HepG2 (cell line): ENCODE results near the gene PLCXD3. TPM values are rescaled to one million over a fixed set of nuclear protein-coding genes. Genes with fewer than 3 reads are reported as not detected.

Experiments used
- ATAC-seq: fragments of 200-7000 bp; cut with Tn5 transposase; 3 replicates; pipeline ENCODE4 v1.9.1; 2020; ENCODE audit warnings: mild to moderate bottlenecking, moderate library complexity
- BruUV-seq: library from RNA; stranded (reverse); fragments of 400-500 nt; replicated peaks from 2 replicates; lab custom pipeline; 2021; lab: Mats Ljungman, UMichigan
- CTCF ChIA-PET: fragments of 300-600 bp; formaldehyde crosslinking; extraction: SDS; loops from one replicate; lab custom pipeline; 2021; ENCODE audit warnings: low total read pairs, inconsistent platforms, low intra/inter-chr PET ratio; lab: Yijun Ruan, JAX
- POLR2A ChIA-PET: fragments of 350-600 bp; sonication (Branson Sonifier 250); formaldehyde crosslinking; loops from one replicate; lab custom pipeline; 2020; ENCODE audit warnings: antibody characterized with exemption, inconsistent platforms; lab: Yijun Ruan, JAX
- DNase-seq: peaks from one replicate; pipeline ENCODE4 v3.0.0-alpha.2; 2015; ENCODE audit warnings: low spot score
- FAIRE-seq: peaks from 3 replicates; lab custom pipeline; 2011; peaks lifted over from hg19 to GRCh38; lab: Jason Lieb, UNC
- H2AFZ ChIP-seq: one replicate; pipeline ENCODE4 v1.6.1; 2011; ENCODE audit warnings: low read length, inconsistent platforms
- H3K27ac ChIP-seq: fragments of 300-600 bp; 3 replicates; pipeline ENCODE4 v1.8.0; 2011; ENCODE audit warnings: mixed run types, mild to moderate bottlenecking, mixed read lengths, low read length, inconsistent platforms; ENCODE audit not compliant: insufficient read depth; ENCODE audit errors: extremely low read length
- H3K27me3 ChIP-seq, 2 experiments: fragments of 200-600 bp in 1 of 2; 2 replicates in 1 of 2; 3 replicates in 1 of 2; pipeline versions ENCODE4 v1.6.0 to v1.8.0; 2011; ENCODE audit warnings: low read length in 2 of 2, mild to moderate bottlenecking in 2 of 2, moderate library complexity in 2 of 2, inconsistent platforms in 1 of 2; ENCODE audit not compliant: insufficient read depth in 2 of 2, control insufficient read depth in 1 of 2
- H3K36me3 ChIP-seq, 2 experiments: fragments of 200-600 bp in 1 of 2; replicated peaks in 1 of 2; 2 replicates in 1 of 2; 3 replicates in 1 of 2; pipeline versions ENCODE4 v1.5.1 to v1.8.0; 2011; ENCODE audit warnings: low read length in 2 of 2, inconsistent platforms in 1 of 2; ENCODE audit not compliant: insufficient read depth in 2 of 2, control insufficient read depth in 1 of 2
- H3K4me1 ChIP-seq: 2 replicates; pipeline ENCODE4 v1.5.1; 2012; ENCODE audit warnings: low read length, inconsistent platforms; ENCODE audit not compliant: insufficient read depth
- H3K4me2 ChIP-seq: 2 replicates; pipeline ENCODE4 v1.6.0; 2011; ENCODE audit warnings: low read depth, low read length, inconsistent platforms
- H3K4me3 ChIP-seq, 3 experiments: fragments of 200-600 bp in 1 of 3; sonication (generic), shearing (Covaris generic) in 1 of 3; replicated peaks in 1 of 3; 2 replicates each; pipeline ENCODE4 v1.5.1; 2011 to 2016; ENCODE audit warnings: low read length in 3 of 3, inconsistent platforms in 2 of 3, low read depth in 2 of 3, mild to moderate bottlenecking in 2 of 3, control low read depth in 1 of 3, mixed read lengths in 1 of 3; ENCODE audit not compliant: insufficient read depth in 1 of 3
- H3K79me2 ChIP-seq: one replicate; pipeline ENCODE4 v1.6.1; 2011; ENCODE audit warnings: low read length, inconsistent platforms; ENCODE audit not compliant: insufficient read depth
- H3K9ac ChIP-seq: 2 replicates; pipeline ENCODE4 v1.6.0; 2011; ENCODE audit warnings: mild to moderate bottlenecking, low read depth, low read length, inconsistent platforms; ENCODE audit not compliant: insufficient read depth
- H3K9me3 ChIP-seq: 2 replicates; pipeline ENCODE4 v1.5.1; 2012; ENCODE audit warnings: mild to moderate bottlenecking, low read length
- H4K20me1 ChIP-seq: 2 replicates; pipeline ENCODE4 v1.6.0; 2011; ENCODE audit warnings: inconsistent platforms, mild to moderate bottlenecking, low read length, moderate library complexity; ENCODE audit not compliant: insufficient read depth
- AHR ChIP-seq: IDR thresholded peaks from 2 replicates; pipeline ENCODE4 v1.6.1; 2018; ENCODE audit warnings: missing genetic modification reagents, missing compliant biosample characterization
- HNF4A ChIP-seq: sonication (generic); formaldehyde crosslinking; IDR thresholded peaks from 2 replicates; pipeline ENCODE4 v1.4.0; 2020; ENCODE audit warnings: missing genetic modification reagents
- TRAFD1 ChIP-seq: sonication (generic); formaldehyde crosslinking; IDR thresholded peaks from 2 replicates; pipeline ENCODE4 v1.5.1; 2020; ENCODE audit warnings: missing genetic modification reagents, mild to moderate bottlenecking, borderline replicate concordance
- ZBTB3 ChIP-seq: sonication (generic); formaldehyde crosslinking; IDR thresholded peaks from 2 replicates; pipeline ENCODE4 v1.4.0; 2020; ENCODE audit warnings: low read depth, mild to moderate bottlenecking, moderate library complexity, missing genetic modification reagents, borderline replicate concordance
- ZMYM2 ChIP-seq: sonication (generic); formaldehyde crosslinking; IDR thresholded peaks from 2 replicates; pipeline ENCODE4 v1.8.0; 2022; ENCODE audit warnings: mild to moderate bottlenecking, missing genetic modification reagents
- ZNF10 ChIP-seq: sonication (generic); formaldehyde crosslinking; IDR thresholded peaks from 2 replicates; pipeline ENCODE4 v1.4.0; 2020; ENCODE audit warnings: mild to moderate bottlenecking, low read depth, missing genetic modification reagents, borderline replicate concordance
- ZNF354B ChIP-seq: sonication (generic); formaldehyde crosslinking; IDR thresholded peaks from 2 replicates; pipeline ENCODE4 v1.8.0; 2022; ENCODE audit warnings: mild to moderate bottlenecking, missing genetic modification reagents
- ZNF720 ChIP-seq: sonication (generic); formaldehyde crosslinking; IDR thresholded peaks from 2 replicates; pipeline ENCODE4 v1.4.0; 2020; ENCODE audit warnings: missing genetic modification reagents
- WGBS: methylation state at CpG from one replicate; pipeline ENCODE4 v1.1.6; 2017; ENCODE audit warnings: low lambda C conversion rate; 5-methylcytosine and 5-hydroxymethylcytosine counted together
- in situ Hi-C: cut with HindIII; loops from 2 replicates; pipeline ENCODE4 v1.10.0; 2017; ENCODE audit warnings: low pct_unique_long_range_greater_than_20kb; ENCODE audit not compliant: extremely low pct_ligation_motif_present
- intact Hi-C: fragments of 100-400 bp; cut with micrococcal nuclease; formaldehyde crosslinking; loops from one replicate; pipeline ENCODE4 v1.10.0; 2022; ENCODE audit not compliant: unreplicated experiment
- polyA plus RNA-seq, 8 experiments: library from polyadenylated mRNA; depleted of rRNA in 3 of 8; stranded (reverse) in 7 of 8; unstranded in 1 of 8; fragments of >200 nt; fragmentation: Illumina TruSeq in 4 of 8; extraction: Trizol in 4 of 8; gene quantifications; 2 replicates each; pipeline versions ENCODE4 v1.2.1 to v1.2.3, GENCODE V29; 2011 to 2016; ENCODE audit warnings: low read depth in 4 of 8, missing spikeins in 1 of 8, mixed read lengths in 1 of 8; ENCODE audit not compliant: insufficient read depth in 1 of 8
- total RNA-seq, 5 experiments: library from RNA; depleted of rRNA; stranded (reverse); fragments of >200 nt; fragmentation: Illumina TruSeq; extraction: Trizol; gene quantifications; 2 replicates each; pipeline ENCODE4 v1.2.3, GENCODE V29; 2016; ENCODE audit warnings: low read depth in 1 of 5

Gene PLCXD3
- total and polyA plus RNA-seq, 2 of the 13 experiments (the other 11 are each of a cell fraction or from before 2014, with no cell fraction given): not detected

GRCh38 chr5:41371738-41372137 lies 138.7 kb downstream of the PLCXD3 start:
- no peak for ATAC-seq
- intact Hi-C loops: no loop called here
- H3K79me2 ChIP-seq: no peaks in the 10 kb centered on the region
- no peak overlapping the region for H3K4me2 ChIP-seq
- H3K27me3 ChIP-seq: no peaks in the 10 kb centered on the region
- no peak overlapping the region for H3K4me3 ChIP-seq
- no peak overlapping the region for H3K9ac ChIP-seq
- H3K36me3 ChIP-seq: no peaks in the 10 kb centered on the region
- no peak for FAIRE-seq
- in situ Hi-C loops: no loop called here
- WGBS: 0% methylated on average over 2 of the region's 2 CpGs
- no TSS peak for BruUV-seq
- POLR2A ChIA-PET: no interaction called here
- H3K4me1 ChIP-seq: no peaks in the 10 kb centered on the region
- no peak overlapping the region for H3K27ac ChIP-seq
- no peak overlapping the region for H2AFZ ChIP-seq
- H3K9me3 ChIP-seq: no peaks in the 10 kb centered on the region
- DNase-seq: no peak
- H4K20me1 ChIP-seq: no peaks in the 10 kb centered on the region
- CTCF ChIA-PET: no interaction called here
- TF ChIP-seq HNF4A (CRISPR knock-in tag) (no peak), ZNF354B (CRISPR knock-in tag) (no peak), ZBTB3 (CRISPR knock-in tag) (no peak), ZMYM2 (no peak), ZNF720 (no peak), AHR (no peak), ZNF10 (CRISPR knock-in tag) (no peak)

- Histone ChIP-seq H3K79me2 (no peaks in the 10 kb centered on the region), H2AFZ (no peak overlapping the region), H3K4me2 (no peak overlapping the region), H3K9me3 (no peaks in the 10 kb centered on the region), H3K9ac (no peak overlapping the region), H3K4me1 (no peaks in the 10 kb centered on the region), H3K36me3 (no peaks in the 10 kb centered on the region), H4K20me1 (no peaks in the 10 kb centered on the region), H3K27ac (no peak overlapping the region), H3K27me3 (no peaks in the 10 kb centered on the region), H3K4me3 (no peak overlapping the region)
- DNase-seq (no peak), FAIRE-seq (no peak), ATAC-seq (no peak)
- intact Hi-C loops (no loop called here), in situ Hi-C loops (no loop called here)
- no TSS peak for BruUV-seq
- POLR2A ChIA-PET: no interaction called here
- WGBS: 3% methylated on average over 4 of the region's 4 CpGs
- TF ChIP-seq TRAFD1 (CRISPR knock-in tag): no peak
- CTCF ChIA-PET: no interaction called here
These were observed 139.9 kb downstream of the PLCXD3 start for GRCh38 chr5:41370482-41370881.
